ENCODE data around the gene TMEM253.

The TMEM253 gene

DNA sequence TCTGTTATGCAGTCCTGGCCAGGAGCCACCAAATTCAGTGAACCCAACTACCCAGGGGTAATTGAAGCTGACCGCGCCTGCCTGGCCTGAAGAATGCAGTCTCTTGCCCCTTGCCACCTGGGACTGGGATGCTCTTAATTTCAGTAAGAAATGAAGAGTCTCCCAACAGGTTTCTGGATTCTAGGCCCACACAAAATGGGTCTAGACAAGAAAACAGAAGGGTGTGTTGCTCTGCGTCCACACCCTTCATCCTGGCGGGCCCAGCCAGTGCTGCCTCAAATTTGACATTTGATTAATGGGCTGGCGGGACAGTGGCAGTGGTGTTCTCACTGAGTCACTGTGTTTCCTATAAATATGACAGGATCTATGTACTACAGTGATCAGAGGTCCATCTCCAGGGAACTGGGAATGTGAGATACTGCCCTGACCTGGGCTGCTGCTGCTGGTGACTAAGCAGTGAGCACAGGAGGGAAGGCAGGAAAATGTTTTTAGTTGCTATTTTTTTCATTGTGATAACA is 6.5 kb downstream of the TMEM253 start:
- Histone ChIP-seq H4K12ac (ENCODE audit: low read depth, low read length) (no peak overlapping the region), H3K4me1 (ENCODE audit: control insufficient read depth in 1 of 2, insufficient read depth in 2 of 2, low read length in 2 of 2) (peaks cover 6 to 11% of the 10 kb centered on the region in 2 experiments), H3K79me2 (ENCODE audit: control insufficient read depth, insufficient read depth, low read length, poor library complexity) (peaks cover 6% of the 10 kb centered on the region), H3K4ac (ENCODE audit: low read depth, low read length) (no peak overlapping the region), H3K18ac (ENCODE audit: low read length) (no peak overlapping the region), H2BK120ac (ENCODE audit: insufficient read depth, low read length, poor library complexity) (no peak overlapping the region), H2AFZ (ENCODE audit: insufficient read depth, low read length, poor library complexity) (no peak overlapping the region), H3K4me2 (ENCODE audit: low read length) (no peak overlapping the region), H3K4me3 (ENCODE audit: low read depth, low read length) (no peak overlapping the region), H2BK5ac (ENCODE audit: low read depth, low read length, poor library complexity) (no peak overlapping the region), H2BK12ac (ENCODE audit: low read length) (no peak overlapping the region), H3K23ac (ENCODE audit: low read length) (no peak overlapping the region), H3K9ac (ENCODE audit: low read length) (no peak overlapping the region), H3K36me3 (ENCODE audit: control insufficient read depth in 1 of 2, insufficient read depth in 2 of 2, low read length in 2 of 2) (no peaks in the 10 kb centered on the region), H3K14ac (ENCODE audit: low read length) (no peak overlapping the region), H4K8ac (ENCODE audit: low read depth, low read length) (no peak overlapping the region), H3K27ac (ENCODE audit: low read depth, low read length) (no peak overlapping the region), H3K27me3 (ENCODE audit: insufficient read depth, low read length) (no peaks in the 10 kb centered on the region), H3K9me3 (ENCODE audit: insufficient read depth, low read depth, low read length) (peaks cover 2% of the 10 kb centered on the region), H3K79me1 (ENCODE audit: low read length) (peaks cover 11% of the 10 kb centered on the region), H4K91ac (ENCODE audit: low read depth, low read length) (no peak overlapping the region), H2AK5ac (ENCODE audit: low read length) (no peak overlapping the region)
- WGBS (ENCODE audit: extremely low coverage, insufficient coverage, insufficient read length) = no CpG with 5 or more reads among the region's 5 CpGs
- no peak for DNase-seq

DNA sequence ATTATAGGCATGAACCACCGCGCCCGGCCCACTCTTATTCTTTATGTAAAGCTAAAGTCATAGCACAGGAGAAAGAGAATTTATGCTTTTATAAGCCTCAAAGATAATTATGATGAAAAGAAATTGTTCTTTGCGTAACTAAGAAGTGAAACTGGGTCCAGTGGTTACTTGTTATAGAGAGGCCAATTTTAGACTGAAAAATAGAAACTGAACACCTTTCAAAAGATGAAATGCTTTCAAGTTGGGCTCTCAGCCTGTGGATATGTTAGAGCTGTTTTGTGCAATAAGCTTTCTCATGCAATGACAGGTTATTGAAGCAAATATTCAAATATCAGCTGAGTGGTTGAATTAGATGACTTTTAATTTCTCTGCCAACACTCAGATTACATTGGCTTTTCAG is 7.9 kb downstream of the TMEM253 start:
- DNase-seq = no peak
- H4K8ac ChIP-seq (ENCODE audit: low read depth, low read length) = no peak overlapping the region
- no peak overlapping the region for H3K23ac ChIP-seq (ENCODE audit: low read length)
- WGBS (ENCODE audit: extremely low coverage, insufficient coverage, insufficient read length) = no CpG with 5 or more reads among the region's 4 CpGs
- H3K27me3 ChIP-seq (ENCODE audit: insufficient read depth, low read length) = no peaks in the 10 kb centered on the region
- H3K18ac ChIP-seq (ENCODE audit: low read length) = no peak overlapping the region
- H3K4me3 ChIP-seq (ENCODE audit: low read depth, low read length) = no peak overlapping the region
- H3K36me3 ChIP-seq (ENCODE audit: control insufficient read depth in 1 of 2, insufficient read depth in 2 of 2, low read length in 2 of 2) = no peaks in the 10 kb centered on the region
- H3K79me2 ChIP-seq (ENCODE audit: control insufficient read depth, insufficient read depth, low read length, poor library complexity) = peaks cover 4% of the 10 kb centered on the region
- H2BK12ac ChIP-seq (ENCODE audit: low read length) = no peak overlapping the region
- no peak overlapping the region for H3K4me2 ChIP-seq (ENCODE audit: low read length)
- H3K9me3 ChIP-seq (ENCODE audit: insufficient read depth, low read depth, low read length) = no peaks in the 10 kb centered on the region
- no peak overlapping the region for H3K27ac ChIP-seq (ENCODE audit: low read depth, low read length)
- no peak overlapping the region for H3K14ac ChIP-seq (ENCODE audit: low read length)
- H2AK5ac ChIP-seq (ENCODE audit: low read length) = no peak overlapping the region
- peaks cover 0 to 2% of the 10 kb centered on the region in 2 experiments for H3K4me1 ChIP-seq (ENCODE audit: control insufficient read depth in 1 of 2, insufficient read depth in 2 of 2, low read length in 2 of 2)
- H3K79me1 ChIP-seq (ENCODE audit: low read length) = peaks cover 6% of the 10 kb centered on the region
- H2BK120ac ChIP-seq (ENCODE audit: insufficient read depth, low read length, poor library complexity) = no peak overlapping the region
- H2BK5ac ChIP-seq (ENCODE audit: low read depth, low read length, poor library complexity) = no peak overlapping the region
- H4K91ac ChIP-seq (ENCODE audit: low read depth, low read length) = no peak overlapping the region
- H4K12ac ChIP-seq (ENCODE audit: low read depth, low read length) = no peak overlapping the region
- H3K9ac ChIP-seq (ENCODE audit: low read length) = no peak overlapping the region
- no peak overlapping the region for H3K4ac ChIP-seq (ENCODE audit: low read depth, low read length)
- H2AFZ ChIP-seq (ENCODE audit: insufficient read depth, low read length, poor library complexity) = no peak overlapping the region

DNA sequence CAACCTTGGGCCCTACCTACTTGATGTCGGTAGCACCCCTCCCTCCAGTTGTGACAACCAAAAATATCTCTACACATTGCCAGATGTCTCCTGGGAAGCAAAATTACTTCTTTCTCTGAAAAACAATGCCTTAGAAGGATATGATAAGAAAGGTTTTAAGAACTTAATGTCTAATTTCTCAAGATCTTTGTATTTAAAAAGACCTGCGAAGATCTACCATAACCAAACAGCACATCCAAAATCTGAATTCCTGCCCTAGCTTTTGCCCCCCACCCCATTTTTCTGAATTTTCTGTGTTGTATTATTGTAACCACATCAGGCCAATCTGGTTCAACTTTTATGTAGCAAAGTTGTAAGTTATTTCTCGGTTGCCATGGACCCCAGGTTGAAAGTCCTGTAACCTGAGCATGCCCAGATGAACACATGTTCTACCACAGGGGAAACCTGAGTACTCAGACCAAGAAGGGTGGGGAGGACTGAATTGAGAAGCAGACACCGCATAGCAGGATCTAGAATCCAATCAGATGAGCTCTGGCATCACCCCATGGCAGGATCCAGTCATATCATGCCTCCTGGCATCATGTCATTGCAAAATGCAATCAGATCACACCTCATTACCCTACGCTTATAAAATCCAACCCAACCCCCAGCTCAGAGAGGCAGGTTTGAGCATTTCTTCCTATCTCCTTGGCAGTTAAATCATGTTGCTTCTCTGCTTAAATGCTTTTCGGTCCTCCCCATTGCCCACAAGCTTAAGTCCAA is 8.7 kb downstream of the TMEM253 start:
- no peaks in the 10 kb centered on the region for H3K27me3 ChIP-seq (ENCODE audit: insufficient read depth, low read length)

DNA sequence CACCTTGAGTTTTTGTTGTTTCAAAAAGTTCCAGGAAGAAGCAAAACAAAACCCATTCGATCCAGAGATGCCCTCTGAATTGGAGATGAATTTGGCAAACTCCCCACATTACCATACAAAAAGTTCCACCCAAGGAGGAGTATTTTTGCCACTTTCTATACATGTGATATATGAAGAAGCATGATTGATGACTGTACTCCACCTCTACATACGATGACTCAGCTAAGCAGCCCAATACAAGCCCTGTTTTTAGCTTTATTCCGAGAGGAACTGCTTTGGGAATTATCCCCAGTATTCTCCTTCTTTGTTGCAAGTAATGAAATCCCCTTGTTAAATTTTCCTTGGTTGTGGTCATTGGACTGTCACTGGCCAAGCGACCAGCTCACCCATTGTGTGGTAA is 11.4 kb downstream of the TMEM253 start:
- Histone ChIP-seq H2BK12ac (ENCODE audit: low read length) (no peak overlapping the region), H3K4me1 (ENCODE audit: control insufficient read depth in 1 of 2, insufficient read depth in 2 of 2, low read length in 2 of 2) (no peaks in the 10 kb centered on the region), H3K4ac (ENCODE audit: low read depth, low read length) (no peak overlapping the region), H4K91ac (ENCODE audit: low read depth, low read length) (no peak overlapping the region), H3K27ac (ENCODE audit: low read depth, low read length) (no peak overlapping the region), H3K9ac (ENCODE audit: low read length) (no peak overlapping the region), H3K4me2 (ENCODE audit: low read length) (no peak overlapping the region), H3K79me1 (ENCODE audit: low read length) (no peaks in the 10 kb centered on the region), H4K12ac (ENCODE audit: low read depth, low read length) (no peak overlapping the region), H2BK5ac (ENCODE audit: low read depth, low read length, poor library complexity) (no peak overlapping the region), H2AK5ac (ENCODE audit: low read length) (no peak overlapping the region), H3K79me2 (ENCODE audit: control insufficient read depth, insufficient read depth, low read length, poor library complexity) (no peaks in the 10 kb centered on the region), H4K8ac (ENCODE audit: low read depth, low read length) (no peak overlapping the region), H3K9me3 (ENCODE audit: insufficient read depth, low read depth, low read length) (no peaks in the 10 kb centered on the region), H3K23ac (ENCODE audit: low read length) (no peak overlapping the region), H3K36me3 (ENCODE audit: control insufficient read depth in 1 of 2, insufficient read depth in 2 of 2, low read length in 2 of 2) (no peaks in the 10 kb centered on the region), H3K27me3 (ENCODE audit: insufficient read depth, low read length) (no peaks in the 10 kb centered on the region), H3K4me3 (ENCODE audit: low read depth, low read length) (no peak overlapping the region), H3K14ac (ENCODE audit: low read length) (no peak overlapping the region), H2AFZ (ENCODE audit: insufficient read depth, low read length, poor library complexity) (no peak overlapping the region), H2BK120ac (ENCODE audit: insufficient read depth, low read length, poor library complexity) (no peak overlapping the region), H3K18ac (ENCODE audit: low read length) (no peak overlapping the region)
- WGBS (ENCODE audit: extremely low coverage, insufficient coverage, insufficient read length) = no CpG with 5 or more reads among the region's 4 CpGs
- DNase-seq = no peak

More for the DNA sequence above, 8.7 kb downstream of the TMEM253 start:
- no peak overlapping the region for H2BK12ac ChIP-seq (ENCODE audit: low read length)
- no peak overlapping the region for H4K8ac ChIP-seq (ENCODE audit: low read depth, low read length)
- H2BK5ac ChIP-seq (ENCODE audit: low read depth, low read length, poor library complexity) = no peak overlapping the region
- no peak overlapping the region for H3K14ac ChIP-seq (ENCODE audit: low read length)
- H3K4me3 ChIP-seq (ENCODE audit: low read depth, low read length) = no peak overlapping the region
- H4K91ac ChIP-seq (ENCODE audit: low read depth, low read length) = no peak overlapping the region
- WGBS (ENCODE audit: extremely low coverage, insufficient coverage, insufficient read length) = no CpG with 5 or more reads among the region's 6 CpGs
- H3K36me3 ChIP-seq (ENCODE audit: control insufficient read depth in 1 of 2, insufficient read depth in 2 of 2, low read length in 2 of 2) = no peaks in the 10 kb centered on the region
- no peak overlapping the region for H3K4ac ChIP-seq (ENCODE audit: low read depth, low read length)
- H2BK120ac ChIP-seq (ENCODE audit: insufficient read depth, low read length, poor library complexity) = no peak overlapping the region
- H3K18ac ChIP-seq (ENCODE audit: low read length) = no peak overlapping the region
- no peaks in the 10 kb centered on the region for H3K79me1 ChIP-seq (ENCODE audit: low read length)
- no peak overlapping the region for H2AFZ ChIP-seq (ENCODE audit: insufficient read depth, low read length, poor library complexity)
- no peak overlapping the region for H3K4me2 ChIP-seq (ENCODE audit: low read length)
- H3K23ac ChIP-seq (ENCODE audit: low read length) = no peak overlapping the region
- H2AK5ac ChIP-seq (ENCODE audit: low read length) = no peak overlapping the region
- H4K12ac ChIP-seq (ENCODE audit: low read depth, low read length) = no peak overlapping the region
- H3K9ac ChIP-seq (ENCODE audit: low read length) = no peak overlapping the region
- H3K9me3 ChIP-seq (ENCODE audit: insufficient read depth, low read depth, low read length) = no peaks in the 10 kb centered on the region
- H3K79me2 ChIP-seq (ENCODE audit: control insufficient read depth, insufficient read depth, low read length, poor library complexity) = no peaks in the 10 kb centered on the region
- DNase-seq = no peak
- H3K4me1 ChIP-seq (ENCODE audit: control insufficient read depth in 1 of 2, insufficient read depth in 2 of 2, low read length in 2 of 2) = peaks cover 0 to 2% of the 10 kb centered on the region in 2 experiments
- no peak overlapping the region for H3K27ac ChIP-seq (ENCODE audit: low read depth, low read length)
